Medulla oblongata (tissue), 1 donor: ENCODE measurements around the gene SETD1A.
"Not testable (repeated sequence)": the region's sequence is repeated elsewhere in the genome, so short reads cannot be mapped to it uniquely, and the experiment has no call there.

Experiments used
- DNase-seq: peaks from one replicate; pipeline ENCODE4 v3.0.0-alpha.2; 2015; ENCODE audit errors: extremely low spot score

Gene SETD1A

GRCh38 chr16:30998852-30999761 is 41.6 kb downstream of the SETD1A start:
- no peak for DNase-seq

- no peak for DNase-seq
Measured at GRCh38 chr16:31000671-31001382, 43.3 kb downstream of the SETD1A start.

- DNase-seq: no peak
Measured at GRCh38 chr16:31001507-31002249, 44.1 kb downstream of the SETD1A start.

DNA sequence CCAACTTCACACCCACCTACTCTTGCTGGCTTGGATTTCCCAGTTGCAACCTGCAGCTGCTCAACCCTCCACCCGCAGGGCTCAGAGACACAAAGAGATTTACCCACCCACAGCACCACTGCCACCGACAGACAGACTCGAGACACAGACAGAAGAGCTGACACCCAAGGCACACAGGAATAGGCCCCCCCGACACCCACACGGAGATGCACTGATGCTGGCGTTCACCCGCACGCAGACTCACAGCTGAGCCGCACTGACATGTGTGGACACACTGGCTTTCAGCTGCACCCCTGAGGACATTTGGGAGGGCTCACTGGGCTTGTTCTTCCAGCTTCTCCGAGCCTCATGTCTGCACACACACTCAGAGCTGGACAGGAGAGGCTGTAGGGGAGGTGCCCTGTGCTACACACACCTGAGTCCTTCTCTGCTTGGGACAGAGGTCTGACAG is 44.7 kb downstream of the SETD1A start:
- DNase-seq: no peak

DNA sequence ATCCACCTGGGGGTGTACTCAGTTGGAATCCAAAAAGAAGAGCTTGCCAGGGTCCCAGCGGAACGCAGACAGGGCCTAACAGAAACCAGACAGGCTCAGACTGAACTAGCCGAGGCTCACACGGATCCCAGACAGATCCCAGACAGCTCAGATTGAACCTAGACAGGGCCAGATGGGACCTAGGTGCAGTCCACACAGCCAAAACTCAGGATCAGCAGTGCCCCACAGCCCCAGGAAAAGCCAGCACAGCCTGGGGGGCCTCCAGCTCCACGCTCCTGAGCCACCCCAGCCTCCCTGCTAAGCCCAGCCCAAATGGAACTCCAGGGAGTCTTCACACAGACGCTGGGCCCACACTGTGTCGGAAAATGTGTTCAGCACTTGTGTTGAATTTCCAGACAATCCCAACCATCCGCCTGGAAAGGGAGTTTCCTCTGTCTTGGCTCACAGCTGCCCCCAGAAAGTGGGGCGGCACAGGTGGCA is 45.3 kb downstream of the SETD1A start:
- no peak for DNase-seq

DNA sequence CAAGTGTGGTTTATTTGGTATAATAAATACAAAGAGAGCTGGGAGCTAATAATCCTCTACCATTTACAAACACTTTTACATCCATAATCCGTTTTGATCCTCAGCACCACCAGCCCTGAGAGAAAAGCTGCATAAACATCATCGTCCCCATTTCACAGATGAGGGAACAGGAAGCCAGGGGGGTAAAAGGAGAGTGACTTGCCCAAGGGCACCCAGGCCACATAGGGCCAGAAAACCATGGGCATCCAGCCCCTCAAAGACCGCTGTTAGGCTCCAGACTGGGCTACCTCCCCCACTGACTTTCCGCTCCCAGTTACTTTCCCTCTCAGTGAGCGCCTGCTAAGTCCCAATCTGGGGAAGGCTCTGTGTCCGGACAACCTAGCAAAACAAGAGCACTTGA is 46.2 kb downstream of the SETD1A start:
- DNase-seq: no peak

DNA sequence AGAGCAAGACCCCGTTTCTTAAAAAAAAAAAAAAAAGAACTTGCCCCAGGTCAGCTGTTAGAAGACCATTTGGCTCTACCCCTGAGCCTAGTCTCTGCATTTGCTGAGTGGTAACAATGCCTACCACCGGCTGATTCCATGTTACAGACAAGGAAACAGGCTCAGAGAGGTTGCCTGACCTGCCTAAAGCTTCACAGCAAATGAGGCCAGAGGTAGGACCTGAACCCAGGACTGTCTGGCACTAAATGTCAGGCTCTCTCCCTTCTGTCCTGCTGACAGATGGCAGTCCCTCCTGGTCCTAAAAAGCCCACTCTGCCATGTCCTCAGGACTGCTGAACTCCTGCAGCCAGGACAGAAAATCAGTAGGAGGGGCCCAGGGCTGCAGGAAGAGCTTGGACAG is 47.1 kb downstream of the SETD1A start:
- DNase-seq: no peak

DNA sequence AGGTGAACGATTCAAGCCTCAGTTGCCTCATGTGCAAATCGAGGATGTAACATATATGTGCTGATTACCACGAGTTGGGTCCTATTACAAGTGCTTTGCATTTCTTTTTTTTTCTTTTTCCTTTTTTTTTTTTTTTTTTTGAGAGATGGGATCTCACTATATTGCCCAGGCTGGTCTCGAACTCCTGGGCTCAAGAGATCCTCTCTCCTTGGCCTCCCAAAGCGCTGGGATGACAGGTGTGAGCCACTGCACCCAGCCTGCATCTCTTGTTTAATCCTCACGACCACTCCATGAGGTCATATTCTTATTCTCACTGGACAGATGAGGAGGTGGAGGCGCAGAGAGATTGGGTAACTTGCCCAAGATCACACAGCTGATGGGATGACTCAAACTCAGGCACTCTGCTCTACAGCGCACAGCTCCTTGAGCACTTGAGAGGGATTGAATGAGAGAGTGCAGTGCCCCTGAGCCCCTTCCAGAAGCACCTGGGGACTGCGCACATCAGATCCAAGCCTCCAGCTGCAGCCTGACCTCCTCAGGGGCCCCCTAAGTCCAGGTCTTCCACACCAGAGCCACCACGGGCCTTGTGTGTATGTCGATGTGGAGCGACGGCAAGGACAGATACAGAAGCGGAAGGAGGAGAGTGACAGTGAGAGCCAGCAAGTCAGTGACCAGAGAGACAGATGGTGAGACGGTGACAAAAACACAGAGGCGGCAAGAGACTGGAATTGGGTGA is 48.0 kb downstream of the SETD1A start:
- no peak for DNase-seq

DNA sequence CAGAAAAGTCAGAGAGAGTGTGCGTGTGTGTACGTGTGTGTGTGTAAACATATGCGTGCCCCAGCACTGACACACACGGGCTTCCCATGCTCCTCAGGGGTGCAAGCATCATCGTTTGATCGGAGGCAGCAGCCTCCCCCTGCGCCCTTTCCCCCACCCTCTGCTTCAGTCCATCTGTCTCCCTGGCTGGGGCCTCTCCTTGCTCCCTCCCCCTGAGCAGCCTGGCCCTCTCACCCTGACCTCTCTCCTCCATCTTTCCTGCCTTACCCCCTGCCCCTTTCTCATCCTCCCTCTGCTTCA is 48.5 kb downstream of the SETD1A start:
- DNase-seq: no peak

GRCh38 chr16:31006589-31006988 is 49.0 kb downstream of the SETD1A start:
- DNase-seq: no peak

DNA sequence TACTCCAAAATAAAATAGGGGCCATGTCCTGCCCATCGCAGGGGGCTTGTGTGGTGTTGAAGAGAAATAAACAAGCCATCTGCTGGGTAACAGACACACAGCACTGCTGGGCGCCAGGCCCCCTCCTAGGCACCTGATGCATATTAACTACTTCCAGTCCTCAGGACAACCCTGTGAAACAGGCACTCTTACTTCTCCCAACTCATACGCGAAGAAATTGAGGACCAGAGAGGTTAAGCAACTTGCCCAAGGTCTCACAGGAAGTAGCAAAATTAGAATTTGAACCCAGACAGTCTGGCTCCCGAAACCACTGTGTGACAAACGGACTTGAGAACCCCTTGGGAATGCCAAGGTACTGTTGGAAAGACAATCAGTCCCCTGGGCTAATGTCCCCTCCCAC is 50.1 kb downstream of the SETD1A start:
- DNase-seq: no peak

DNA sequence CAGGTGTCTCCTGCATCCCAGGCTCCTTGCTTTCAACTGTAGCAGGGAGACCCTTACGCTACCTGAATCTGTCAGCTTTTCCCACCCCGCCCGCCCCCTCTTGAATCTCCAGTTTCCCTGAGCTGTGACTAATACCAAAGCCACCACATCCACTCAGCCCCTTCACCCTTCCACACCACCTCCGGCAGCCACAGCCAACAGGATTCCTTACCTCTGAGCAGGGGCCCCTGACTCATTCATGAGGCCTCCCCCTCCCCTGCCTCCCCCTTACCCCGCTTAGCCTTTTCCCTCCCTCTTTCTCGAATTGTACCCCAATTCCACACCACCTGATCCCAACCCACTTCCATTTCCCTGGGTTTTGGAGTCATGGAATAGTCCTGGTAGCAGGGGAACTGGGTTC is 50.6 kb downstream of the SETD1A start:
- no peak for DNase-seq

GRCh38 chr16:31008551-31008950 is 51.0 kb downstream of the SETD1A start:
- DNase-seq: no peak

- DNase-seq: no peak
Measured at GRCh38 chr16:31009120-31009519, 51.6 kb downstream of the SETD1A start.

GRCh38 chr16:31009894-31010584 is 52.5 kb downstream of the SETD1A start:
- no peak for DNase-seq

GRCh38 chr16:31010585-31011325 is 53.2 kb downstream of the SETD1A start, which contains the start of gene STX1B:
STX1B (minus strand) TSS chr16:31010638; CDS start chr16:31010396, 242 bp downstream.
- no peak for DNase-seq

DNA sequence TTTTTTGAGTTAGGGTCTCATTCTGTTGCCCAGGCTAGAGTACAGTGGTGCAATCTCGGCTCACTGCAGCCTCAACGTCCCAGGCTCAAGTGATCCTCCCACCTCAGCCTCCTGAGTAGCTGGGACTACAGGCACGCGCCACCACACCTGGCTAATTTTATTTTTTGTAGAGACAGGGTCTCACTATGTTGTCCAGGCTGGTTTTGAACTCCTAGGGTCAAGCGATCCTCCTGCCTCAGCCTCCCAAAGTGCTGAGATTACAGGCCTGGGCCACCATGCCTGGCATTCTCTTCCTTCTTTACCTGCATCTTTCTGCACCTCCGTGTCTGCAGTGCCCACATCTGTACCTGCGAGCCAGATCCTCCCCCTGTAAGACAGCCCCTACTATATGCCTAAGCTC is 54.3 kb downstream of the SETD1A start:
- not testable (repeated sequence) for DNase-seq

- DNase-seq: not testable (repeated sequence)
Measured at GRCh38 chr16:31013292-31013691, 55.7 kb downstream of the SETD1A start.

DNA sequence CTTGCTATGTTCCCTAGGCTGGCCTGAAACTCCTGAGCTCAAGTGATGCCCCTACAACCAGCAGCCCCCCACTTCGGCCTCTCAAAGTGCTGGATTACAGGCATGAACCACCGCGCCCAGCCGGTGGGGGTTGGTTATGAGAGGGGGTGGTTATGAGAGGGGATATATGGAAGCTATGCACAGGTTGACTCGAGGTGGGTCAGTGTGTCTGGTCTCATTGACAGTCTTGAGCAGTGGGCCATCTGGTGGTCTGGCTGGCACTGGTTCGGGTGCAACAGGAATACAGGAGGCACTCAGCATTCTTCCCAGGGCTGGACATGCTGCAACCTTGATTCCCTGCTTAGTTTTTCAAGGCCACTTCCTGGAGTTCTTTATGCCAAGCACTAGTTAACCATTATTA is 58.5 kb downstream of the SETD1A start:
- DNase-seq: no peak

- DNase-seq: not testable (repeated sequence)
Measured at GRCh38 chr16:31017756-31018155, 60.2 kb downstream of the SETD1A start.
